Liver (tissue), 9 donors: ENCODE results near the gene PRPH2. TPM values are rescaled to one million over a fixed set of nuclear protein-coding genes. Genes with fewer than 3 reads are reported as not detected.

ENCODE experiments used
- DNase-seq: peaks from one replicate; pipeline ENCODE4 v3.0.0-alpha.2; 2017; ENCODE audit warnings: low spot score
- H3K27ac ChIP-seq, 2 donors: one replicate each; pipeline ENCODE4 v1.7.0; 2013; ENCODE audit warnings: inconsistent platforms in 2 of 2, low read length in 2 of 2, control low read depth in 1 of 2, low read depth in 1 of 2, mild to moderate bottlenecking in 1 of 2
- H3K27me3 ChIP-seq, 4 donors: one replicate each; pipeline versions ENCODE4 v1.6.1 to v1.7.0; 2013; ENCODE audit warnings: low read length in 3 of 4, inconsistent platforms in 1 of 4, mild to moderate bottlenecking in 1 of 4, moderate library complexity in 1 of 4; ENCODE audit not compliant: control insufficient read depth in 4 of 4, insufficient read depth in 4 of 4
- H3K36me3 ChIP-seq, 4 donors: one replicate each; pipeline versions ENCODE4 v1.6.1 to v1.7.0; 2013; ENCODE audit warnings: low read length in 3 of 4, mild to moderate bottlenecking in 3 of 4, low read depth in 1 of 4, moderate library complexity in 1 of 4; ENCODE audit not compliant: control insufficient read depth in 4 of 4, insufficient read depth in 3 of 4
- H3K4me1 ChIP-seq, 4 donors: one replicate each; pipeline versions ENCODE4 v1.6.1 to v1.7.0; 2013; ENCODE audit warnings: low read length in 3 of 4, mild to moderate bottlenecking in 3 of 4, moderate library complexity in 1 of 4; ENCODE audit not compliant: control insufficient read depth in 4 of 4, insufficient read depth in 4 of 4
- H3K4me3 ChIP-seq, 3 donors: one replicate each; pipeline versions ENCODE4 v1.6.1 to v1.7.0; 2013; ENCODE audit warnings: low read length in 3 of 3, control low read depth in 1 of 3, low read depth in 1 of 3, mild to moderate bottlenecking in 1 of 3
- H3K9ac ChIP-seq, 2 donors: one replicate each; pipeline ENCODE4 v1.7.0; 2013; ENCODE audit warnings: low read length in 2 of 2, mild to moderate bottlenecking in 2 of 2, moderate library complexity in 2 of 2, control low read depth in 1 of 2, low read depth in 1 of 2
- H3K9me3 ChIP-seq, 4 donors: one replicate each; pipeline versions ENCODE4 v1.6.1 to v1.7.0; 2013; ENCODE audit warnings: low read length in 3 of 4; ENCODE audit not compliant: control insufficient read depth in 4 of 4
- EGR1 ChIP-seq, 2 donors: IDR thresholded peaks; 2 replicates each; pipeline ENCODE4 v1.6.1; 2016 to 2018; ENCODE audit warnings: antibody characterized with exemption in 2 of 2, low read depth in 2 of 2
- FOXA1 ChIP-seq: IDR thresholded peaks from 2 replicates; pipeline ENCODE4 v1.6.1; 2016; ENCODE audit warnings: antibody characterized with exemption
- FOXA2 ChIP-seq: IDR thresholded peaks from 2 replicates; pipeline ENCODE4 v1.6.1; 2016; ENCODE audit warnings: antibody characterized with exemption
- GABPA ChIP-seq, 2 donors: IDR thresholded peaks in 1 of 2; conservative IDR thresholded peaks in 1 of 2; 2 replicates each; pipeline ENCODE4 v1.6.1; 2016; ENCODE audit warnings: antibody characterized with exemption in 2 of 2, mild to moderate bottlenecking in 1 of 2, moderate library complexity in 1 of 2
- HNF4A ChIP-seq, 2 donors: conservative IDR thresholded peaks; 2 replicates each; pipeline ENCODE4 v1.6.1; 2016; ENCODE audit warnings: antibody characterized with exemption in 2 of 2, mild to moderate bottlenecking in 2 of 2
- HNF4G ChIP-seq: IDR thresholded peaks from 2 replicates; pipeline ENCODE4 v1.6.1; 2016; ENCODE audit warnings: antibody characterized with exemption
- JUND ChIP-seq, 2 donors: IDR thresholded peaks; 2 replicates each; pipeline ENCODE4 v1.6.1; 2016; ENCODE audit warnings: antibody characterized with exemption in 2 of 2
- NR2F2 ChIP-seq: IDR thresholded peaks from 2 replicates; pipeline ENCODE4 v1.6.1; 2016; ENCODE audit warnings: antibody characterized with exemption
- RAD21 ChIP-seq, 2 donors: IDR thresholded peaks; 2 replicates each; pipeline ENCODE4 v1.6.1; 2016; ENCODE audit warnings: antibody characterized with exemption in 2 of 2, mild to moderate bottlenecking in 2 of 2
- RXRA ChIP-seq, 2 donors: IDR thresholded peaks; 2 replicates each; pipeline ENCODE4 v1.6.1; 2017 to 2018; ENCODE audit warnings: antibody characterized with exemption in 2 of 2, mild to moderate bottlenecking in 1 of 2
- SP1 ChIP-seq: IDR thresholded peaks from 2 replicates; pipeline ENCODE4 v1.6.1; 2018; ENCODE audit warnings: antibody characterized with exemption, mild to moderate bottlenecking
- TAF1 ChIP-seq: conservative IDR thresholded peaks from 2 replicates; pipeline ENCODE4 v1.6.1; 2016; ENCODE audit warnings: antibody characterized with exemption, mild to moderate bottlenecking
- YY1 ChIP-seq: IDR thresholded peaks from 2 replicates; pipeline ENCODE4 v1.6.1; 2016; ENCODE audit warnings: antibody characterized with exemption, mild to moderate bottlenecking
- WGBS: extraction: QIAGEN DNeasy Blood & Tissue Kit; methylation state at CpG from one replicate; pipeline ENCODE4 v1.1.7; 2013; 5-methylcytosine and 5-hydroxymethylcytosine counted together
- polyA plus RNA-seq, 2 donors: library from polyadenylated mRNA; stranded (reverse) in 1 of 2; unstranded in 1 of 2; fragments of 200-250 nt in 1 of 2; fragments of >200 nt in 1 of 2; fragmentation: Nextera tagmentation in 1 of 2; extraction: Ambion mirVana in 1 of 2; gene quantifications; one replicate each; pipeline versions ENCODE4 v1.2.1 to v1.2.3, GENCODE V29; 2013 to 2015
- total RNA-seq, 2 donors: library from RNA; depleted of rRNA; stranded (reverse); fragments of >200 nt; gene quantifications; one replicate each; pipeline ENCODE4 v1.2.3, GENCODE V29; 2014
- TF ChIP-seq, protein P1 (sequence below): fragments of 150-350 bp; IDR thresholded peaks from 2 replicates; pipeline ENCODE4 v1.5.1; 2017; ENCODE audit warnings: improper control_type of control experiment, low read depth, low read length; ENCODE audit not compliant: missing input control
- TF ChIP-seq, protein P2 (sequence below): IDR thresholded peaks from 2 replicates; pipeline ENCODE4 v1.6.1; 2016; ENCODE audit warnings: antibody characterized with exemption
- TF ChIP-seq, protein P3 (sequence below): IDR thresholded peaks from 2 replicates; pipeline ENCODE4 v1.6.1; 2016; ENCODE audit warnings: antibody characterized with exemption, mild to moderate bottlenecking
- TF ChIP-seq, protein P4 (sequence below): IDR thresholded peaks from 2 replicates; pipeline ENCODE4 v1.6.1; 2016; ENCODE audit warnings: antibody characterized with exemption
- TF ChIP-seq, protein P5 (sequence below): IDR thresholded peaks from 2 replicates; pipeline ENCODE4 v1.6.1; 2016; ENCODE audit warnings: antibody characterized with exemption
- donor health status: healthy.
- donor health status: healthy.
- donor health status: healthy.
- donor health status: healthy.
- donor health status: healthy.

PRPH2 gene
- total and polyA plus RNA-seq, 4 donors: 0.06 to 0.33 (median 0.13) TPM

DNA sequence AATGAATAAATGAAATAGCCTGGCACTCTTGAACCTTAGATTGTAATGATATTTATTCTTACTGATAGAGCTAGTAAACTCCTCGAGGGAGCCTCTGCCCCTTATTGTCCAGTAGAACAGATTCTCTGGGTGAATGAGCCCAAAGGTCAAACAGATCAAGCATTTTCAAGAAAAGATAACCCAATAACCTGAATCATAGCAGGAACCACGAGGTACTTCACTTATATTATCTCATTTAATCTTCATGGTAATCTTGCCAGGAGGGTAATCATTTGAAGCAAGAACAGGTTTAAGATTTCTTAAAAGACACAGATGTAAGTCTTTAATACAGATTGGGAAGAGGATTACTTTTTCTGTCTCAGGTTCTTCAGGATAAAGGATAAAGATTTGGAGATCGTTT, 40.6 kb upstream of the PRPH2 start:
- Histone ChIP-seq H3K27ac (no peak overlapping the region), H3K4me3 (no peak overlapping the region), H3K36me3 (peaks cover 0 to 1% (median 0%) of the 10 kb centered on the region in 4 donors), H3K27me3 (no peaks in the 10 kb centered on the region), H3K4me1 (no peaks in the 10 kb centered on the region), H3K9me3 (no peaks in the 10 kb centered on the region), H3K9ac (no peak overlapping the region)
- DNase-seq: no peak
- WGBS: 83% methylated on average over 3 of the region's 3 CpGs
- TF ChIP-seq FOXA1 (no peak), RXRA (IDR thresholded peaks at IDR 0.05) (no peak), SP1 (no peak), YY1 (no peak), NR2F2 (no peak), HNF4A (conservative IDR thresholded peaks at IDR 0.05) (no peak), HNF4G (no peak), TAF1 (no peak), EGR1 (IDR thresholded peaks at IDR 0.05; ENCODE audit: low read depth in 2 of 2) (no peak), GABPA (IDR thresholded peaks at IDR 0.05 in 1 of 2, conservative IDR thresholded peaks at IDR 0.05 in 1 of 2) (no peak), RAD21 (IDR thresholded peaks at IDR 0.05) (no peak), FOXA2 (no peak), JUND (IDR thresholded peaks at IDR 0.05) (no peak)
- TF ChIP-seq, protein P1, sequence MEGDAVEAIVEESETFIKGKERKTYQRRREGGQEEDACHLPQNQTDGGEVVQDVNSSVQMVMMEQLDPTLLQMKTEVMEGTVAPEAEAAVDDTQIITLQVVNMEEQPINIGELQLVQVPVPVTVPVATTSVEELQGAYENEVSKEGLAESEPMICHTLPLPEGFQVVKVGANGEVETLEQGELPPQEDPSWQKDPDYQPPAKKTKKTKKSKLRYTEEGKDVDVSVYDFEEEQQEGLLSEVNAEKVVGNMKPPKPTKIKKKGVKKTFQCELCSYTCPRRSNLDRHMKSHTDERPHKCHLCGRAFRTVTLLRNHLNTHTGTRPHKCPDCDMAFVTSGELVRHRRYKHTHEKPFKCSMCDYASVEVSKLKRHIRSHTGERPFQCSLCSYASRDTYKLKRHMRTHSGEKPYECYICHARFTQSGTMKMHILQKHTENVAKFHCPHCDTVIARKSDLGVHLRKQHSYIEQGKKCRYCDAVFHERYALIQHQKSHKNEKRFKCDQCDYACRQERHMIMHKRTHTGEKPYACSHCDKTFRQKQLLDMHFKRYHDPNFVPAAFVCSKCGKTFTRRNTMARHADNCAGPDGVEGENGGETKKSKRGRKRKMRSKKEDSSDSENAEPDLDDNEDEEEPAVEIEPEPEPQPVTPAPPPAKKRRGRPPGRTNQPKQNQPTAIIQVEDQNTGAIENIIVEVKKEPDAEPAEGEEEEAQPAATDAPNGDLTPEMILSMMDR: no peak
- TF ChIP-seq, protein P2, sequence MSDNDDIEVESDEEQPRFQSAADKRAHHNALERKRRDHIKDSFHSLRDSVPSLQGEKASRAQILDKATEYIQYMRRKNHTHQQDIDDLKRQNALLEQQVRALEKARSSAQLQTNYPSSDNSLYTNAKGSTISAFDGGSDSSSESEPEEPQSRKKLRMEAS: no peak
- TF ChIP-seq, protein P3, sequence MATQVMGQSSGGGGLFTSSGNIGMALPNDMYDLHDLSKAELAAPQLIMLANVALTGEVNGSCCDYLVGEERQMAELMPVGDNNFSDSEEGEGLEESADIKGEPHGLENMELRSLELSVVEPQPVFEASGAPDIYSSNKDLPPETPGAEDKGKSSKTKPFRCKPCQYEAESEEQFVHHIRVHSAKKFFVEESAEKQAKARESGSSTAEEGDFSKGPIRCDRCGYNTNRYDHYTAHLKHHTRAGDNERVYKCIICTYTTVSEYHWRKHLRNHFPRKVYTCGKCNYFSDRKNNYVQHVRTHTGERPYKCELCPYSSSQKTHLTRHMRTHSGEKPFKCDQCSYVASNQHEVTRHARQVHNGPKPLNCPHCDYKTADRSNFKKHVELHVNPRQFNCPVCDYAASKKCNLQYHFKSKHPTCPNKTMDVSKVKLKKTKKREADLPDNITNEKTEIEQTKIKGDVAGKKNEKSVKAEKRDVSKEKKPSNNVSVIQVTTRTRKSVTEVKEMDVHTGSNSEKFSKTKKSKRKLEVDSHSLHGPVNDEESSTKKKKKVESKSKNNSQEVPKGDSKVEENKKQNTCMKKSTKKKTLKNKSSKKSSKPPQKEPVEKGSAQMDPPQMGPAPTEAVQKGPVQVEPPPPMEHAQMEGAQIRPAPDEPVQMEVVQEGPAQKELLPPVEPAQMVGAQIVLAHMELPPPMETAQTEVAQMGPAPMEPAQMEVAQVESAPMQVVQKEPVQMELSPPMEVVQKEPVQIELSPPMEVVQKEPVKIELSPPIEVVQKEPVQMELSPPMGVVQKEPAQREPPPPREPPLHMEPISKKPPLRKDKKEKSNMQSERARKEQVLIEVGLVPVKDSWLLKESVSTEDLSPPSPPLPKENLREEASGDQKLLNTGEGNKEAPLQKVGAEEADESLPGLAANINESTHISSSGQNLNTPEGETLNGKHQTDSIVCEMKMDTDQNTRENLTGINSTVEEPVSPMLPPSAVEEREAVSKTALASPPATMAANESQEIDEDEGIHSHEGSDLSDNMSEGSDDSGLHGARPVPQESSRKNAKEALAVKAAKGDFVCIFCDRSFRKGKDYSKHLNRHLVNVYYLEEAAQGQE: no peak
- TF ChIP-seq, protein P4, sequence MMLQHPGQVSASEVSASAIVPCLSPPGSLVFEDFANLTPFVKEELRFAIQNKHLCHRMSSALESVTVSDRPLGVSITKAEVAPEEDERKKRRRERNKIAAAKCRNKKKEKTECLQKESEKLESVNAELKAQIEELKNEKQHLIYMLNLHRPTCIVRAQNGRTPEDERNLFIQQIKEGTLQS: no peak
- TF ChIP-seq, protein P5, sequence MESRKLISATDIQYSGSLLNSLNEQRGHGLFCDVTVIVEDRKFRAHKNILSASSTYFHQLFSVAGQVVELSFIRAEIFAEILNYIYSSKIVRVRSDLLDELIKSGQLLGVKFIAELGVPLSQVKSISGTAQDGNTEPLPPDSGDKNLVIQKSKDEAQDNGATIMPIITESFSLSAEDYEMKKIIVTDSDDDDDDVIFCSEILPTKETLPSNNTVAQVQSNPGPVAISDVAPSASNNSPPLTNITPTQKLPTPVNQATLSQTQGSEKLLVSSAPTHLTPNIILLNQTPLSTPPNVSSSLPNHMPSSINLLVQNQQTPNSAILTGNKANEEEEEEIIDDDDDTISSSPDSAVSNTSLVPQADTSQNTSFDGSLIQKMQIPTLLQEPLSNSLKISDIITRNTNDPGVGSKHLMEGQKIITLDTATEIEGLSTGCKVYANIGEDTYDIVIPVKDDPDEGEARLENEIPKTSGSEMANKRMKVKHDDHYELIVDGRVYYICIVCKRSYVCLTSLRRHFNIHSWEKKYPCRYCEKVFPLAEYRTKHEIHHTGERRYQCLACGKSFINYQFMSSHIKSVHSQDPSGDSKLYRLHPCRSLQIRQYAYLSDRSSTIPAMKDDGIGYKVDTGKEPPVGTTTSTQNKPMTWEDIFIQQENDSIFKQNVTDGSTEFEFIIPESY: no peak
